Suppressor macrophage treated with lipopolysaccharide for 4 hours (primary cell): ENCODE measurements around the gene SGCD.

Experiments used
- DNase-seq: peaks from one replicate; pipeline ENCODE4 v3.0.0-alpha.2; 2020

The SGCD gene

DNA sequence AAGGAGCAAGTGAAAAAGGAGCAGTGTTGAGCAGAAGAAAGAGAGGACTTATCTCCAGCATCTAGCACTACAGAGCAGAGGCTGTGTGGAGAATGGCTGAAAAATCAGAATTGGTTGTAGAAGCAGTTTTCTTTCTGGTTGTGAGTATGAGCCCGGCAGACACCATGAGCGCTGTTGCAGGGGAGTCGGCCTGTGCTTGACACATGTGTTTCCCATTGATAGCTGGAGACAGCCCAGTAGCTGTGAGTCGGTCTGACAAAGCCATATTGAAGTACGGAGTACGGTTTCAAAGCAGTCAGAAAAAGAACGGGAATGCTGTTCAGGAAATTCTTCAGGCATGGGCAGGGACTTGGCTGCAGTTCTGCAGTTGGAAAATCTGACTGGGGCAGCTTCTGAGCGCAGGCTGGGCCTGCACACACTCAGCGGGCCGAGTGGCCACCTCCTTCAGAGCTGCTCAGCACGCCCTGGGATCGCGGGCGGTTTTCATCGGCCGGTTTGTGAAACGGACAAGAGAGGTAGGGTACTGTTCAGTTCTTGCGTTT lies at the start of gene SGCD:
TSS of gene SGCD (plus strand) at position 447 of the 542 bp plus-strand sequence.
- DNase-seq = no peak

DNA sequence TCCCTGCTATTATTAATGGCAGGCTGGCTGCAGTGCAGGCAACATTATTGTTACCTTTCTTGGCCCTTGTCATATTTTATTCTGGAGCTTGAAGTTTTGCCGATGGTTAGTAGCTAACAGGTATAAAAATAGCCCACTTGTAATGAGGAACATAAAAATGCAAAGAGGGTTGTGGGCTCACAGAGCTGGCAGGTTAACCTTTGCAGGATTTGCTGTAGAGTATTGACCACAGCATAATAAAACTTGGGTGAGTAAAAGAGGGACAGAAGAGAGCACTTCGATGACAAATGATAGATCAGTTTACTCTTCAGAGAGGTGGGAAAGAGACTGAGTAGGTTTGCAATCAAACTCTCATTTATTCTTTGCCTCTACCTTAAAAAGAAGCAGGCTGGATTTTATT lies 49.7 kb upstream of the SGCD start:
- no peak for DNase-seq

DNA sequence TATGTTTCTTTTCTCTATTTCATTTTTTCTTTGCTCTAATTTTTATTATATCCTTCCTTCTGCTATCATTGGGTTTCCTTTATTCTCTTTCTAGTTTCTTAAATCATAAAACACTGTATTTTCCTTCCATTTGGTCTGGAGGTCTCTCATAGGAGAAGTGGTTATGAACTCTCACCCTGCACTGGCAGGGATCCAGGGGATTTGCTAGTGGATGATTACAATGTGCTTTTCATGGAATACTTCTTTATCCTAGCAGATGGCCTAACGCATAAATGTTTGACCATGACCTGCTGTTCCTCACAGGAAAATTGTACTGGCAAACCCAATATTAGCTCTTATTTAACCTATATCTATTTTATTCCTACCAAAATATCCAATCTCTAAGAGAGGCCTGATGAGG lies 31.5 kb upstream of the SGCD start:
- DNase-seq = no peak

DNA sequence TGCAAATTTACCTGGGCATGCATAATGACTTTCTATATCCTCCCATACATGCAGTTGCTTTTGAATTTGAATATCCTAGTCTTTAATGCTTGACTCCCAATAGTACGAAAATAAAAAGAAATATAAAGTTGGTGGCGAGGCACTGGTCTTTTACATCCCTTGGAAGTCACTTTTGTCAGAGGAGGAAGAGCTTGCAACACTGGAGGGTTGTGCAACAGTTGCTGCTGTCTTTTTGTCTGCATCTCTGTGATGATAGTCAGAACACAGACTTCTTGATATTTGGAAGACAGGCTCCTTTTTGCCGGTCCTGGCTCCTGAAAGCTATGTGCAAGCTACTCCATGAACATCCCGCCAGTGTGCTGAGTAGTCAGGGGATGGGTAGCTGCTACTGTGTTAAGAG lies 16.8 kb upstream of the SGCD start:
- DNase-seq = no peak

GRCh38 chr5:156312897-156313694 lies 13.9 kb upstream of the SGCD start:
- DNase-seq = no peak

- no peak for DNase-seq
Measured at GRCh38 chr5:156314416-156314815, 12.5 kb upstream of the SGCD start.

GRCh38 chr5:156322666-156323065 lies 4.3 kb upstream of the SGCD start:
- no peak for DNase-seq

DNA sequence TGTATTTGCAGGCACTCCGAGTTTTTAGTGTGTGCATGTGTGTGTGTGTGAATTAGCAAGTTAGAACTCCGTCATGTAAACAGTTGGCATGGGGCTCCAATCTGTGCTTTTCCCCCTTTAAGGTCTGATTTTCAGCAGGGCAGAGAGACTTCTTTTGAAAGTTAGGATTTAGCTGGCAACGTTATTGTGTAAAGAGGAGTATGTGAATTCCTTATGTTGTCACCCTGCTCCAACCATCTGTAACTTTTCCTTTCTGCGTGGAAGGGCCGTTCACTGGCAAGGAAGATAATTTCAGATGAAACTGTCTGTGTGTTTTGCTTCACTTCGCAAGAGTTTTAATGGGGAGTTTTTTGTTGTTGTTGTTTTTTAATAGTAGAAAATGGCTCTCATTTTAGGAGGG lies 332 bp downstream of the SGCD start:
- DNase-seq = no peak

- no peak for DNase-seq
Measured at GRCh38 chr5:156328161-156328560, 1.2 kb downstream of the SGCD start.

- no peak for DNase-seq
Measured at GRCh38 chr5:156328766-156329165, 1.8 kb downstream of the SGCD start.

DNA sequence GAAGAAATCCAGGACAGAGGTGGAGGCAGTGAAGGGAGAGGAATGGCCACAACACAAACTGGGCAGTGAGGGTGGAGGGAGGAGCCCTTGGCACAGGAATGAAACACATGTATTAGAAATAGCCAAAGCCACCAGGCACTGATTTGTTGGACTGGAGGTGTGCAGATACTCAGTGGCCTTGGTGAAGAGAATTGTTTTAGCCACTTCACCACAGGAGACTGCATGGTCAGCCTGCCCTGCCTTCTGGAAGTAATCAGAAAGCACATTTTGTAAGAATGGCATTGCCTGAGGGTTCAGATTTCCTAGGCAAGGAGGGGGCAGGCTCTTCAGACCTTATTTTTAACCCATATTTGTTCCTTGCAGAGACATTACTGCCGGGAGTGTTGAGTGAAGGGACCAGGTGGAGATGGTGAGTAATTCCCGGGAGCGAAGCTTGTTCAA lies 2.2 kb downstream of the SGCD start:
- no peak for DNase-seq

- no peak for DNase-seq
Measured at GRCh38 chr5:156330141-156330870, 3.3 kb downstream of the SGCD start.

- no peak for DNase-seq
Measured at GRCh38 chr5:156331181-156331580, 4.2 kb downstream of the SGCD start.

DNA sequence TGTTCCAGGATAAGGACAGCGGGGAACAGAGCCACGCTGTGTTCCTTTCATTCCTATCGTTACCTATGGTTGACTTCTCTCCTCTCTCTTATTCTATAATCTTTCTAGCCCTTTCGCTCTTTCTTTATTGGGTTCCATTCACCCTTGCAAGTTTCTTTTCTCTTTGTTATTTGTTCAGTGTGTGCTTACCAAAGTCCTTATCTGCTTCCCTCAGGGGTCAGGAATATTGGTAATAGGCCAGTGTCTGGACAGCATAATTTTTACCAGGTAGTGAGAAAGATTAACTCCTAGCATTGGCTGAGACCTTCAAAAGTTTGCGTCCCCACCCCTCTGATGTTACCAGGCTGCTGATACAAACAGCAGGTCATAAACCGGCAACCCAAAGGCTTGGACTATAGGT lies 4.9 kb downstream of the SGCD start:
- no peak for DNase-seq

- no peak for DNase-seq
Measured at GRCh38 chr5:156332245-156332644, 5.3 kb downstream of the SGCD start.

DNA sequence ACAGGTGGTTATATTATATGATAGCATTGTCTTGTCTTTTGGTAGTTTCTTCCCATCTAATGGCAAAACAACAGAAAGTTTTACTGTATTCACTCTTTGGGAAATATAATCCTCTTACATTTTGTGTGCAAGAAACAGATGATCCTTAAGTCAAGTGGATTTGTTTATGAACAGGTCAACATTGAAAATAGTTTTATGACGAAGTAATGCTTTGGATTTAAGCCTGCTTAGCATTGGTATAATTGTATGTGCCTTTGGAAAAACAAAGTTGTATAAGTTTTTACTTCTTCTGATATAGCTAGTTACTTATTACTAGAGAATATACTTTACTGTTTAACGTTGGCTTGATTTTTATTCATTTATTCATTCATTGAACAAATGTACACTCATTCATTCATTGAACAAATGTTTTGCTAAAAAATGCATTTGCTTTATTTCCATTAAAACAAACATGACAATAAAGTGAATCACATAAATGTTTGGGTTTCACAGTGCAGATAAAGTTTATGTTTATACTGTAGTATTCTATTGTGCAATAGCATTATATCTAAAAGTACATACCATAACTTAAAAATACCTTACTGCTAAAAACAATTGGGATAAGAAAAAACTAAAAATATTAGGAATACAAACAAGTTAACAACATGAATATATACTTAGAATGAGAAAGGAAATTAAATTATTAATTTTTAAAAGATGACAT lies 12.3 kb downstream of the SGCD start:
- no peak for DNase-seq

GRCh38 chr5:156340893-156341292 lies 13.9 kb downstream of the SGCD start:
- DNase-seq = no peak

GRCh38 chr5:156350256-156350655 lies 23.3 kb downstream of the SGCD start:
- no peak for DNase-seq

DNA sequence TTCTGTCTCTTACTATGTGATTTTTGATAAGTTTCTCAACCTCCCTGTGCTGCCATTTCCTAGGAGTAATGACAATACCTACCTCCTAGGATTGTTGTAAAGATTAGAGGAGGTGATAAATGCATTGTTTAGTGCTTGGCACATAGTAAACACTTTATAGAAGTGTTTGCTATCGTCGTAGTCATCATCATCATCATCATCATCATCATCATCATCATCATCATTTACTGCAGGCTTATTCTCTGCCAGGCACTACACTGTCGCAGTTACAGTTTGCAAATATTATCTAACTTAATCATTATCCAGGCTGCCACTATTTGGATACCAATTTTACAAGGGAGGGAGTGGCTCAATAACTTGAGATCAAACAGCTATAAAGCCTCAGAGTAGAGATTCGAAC lies 24.5 kb downstream of the SGCD start:
- no peak for DNase-seq

DNA sequence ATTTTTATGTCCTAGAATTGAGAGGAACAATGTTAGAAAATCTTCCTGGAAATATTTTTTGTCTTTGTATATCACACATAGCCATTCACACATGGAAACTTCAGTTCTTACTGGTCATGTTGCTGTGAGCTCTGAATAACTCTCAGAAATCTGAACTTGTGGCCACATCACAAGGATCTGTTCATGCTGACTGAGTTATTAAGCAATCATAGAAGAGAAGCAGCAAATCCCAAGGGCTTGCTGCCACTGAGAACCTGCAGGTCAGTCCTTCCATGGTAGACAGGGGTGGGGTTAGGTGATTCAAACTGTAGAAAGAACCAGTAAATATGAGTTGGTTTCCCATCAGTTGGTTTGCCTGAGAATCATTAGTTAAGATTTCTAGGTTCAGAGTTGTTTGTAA lies 27.6 kb downstream of the SGCD start:
- DNase-seq = no peak

- DNase-seq = no peak
Measured at GRCh38 chr5:156356238-156356637, 29.3 kb downstream of the SGCD start.

DNA sequence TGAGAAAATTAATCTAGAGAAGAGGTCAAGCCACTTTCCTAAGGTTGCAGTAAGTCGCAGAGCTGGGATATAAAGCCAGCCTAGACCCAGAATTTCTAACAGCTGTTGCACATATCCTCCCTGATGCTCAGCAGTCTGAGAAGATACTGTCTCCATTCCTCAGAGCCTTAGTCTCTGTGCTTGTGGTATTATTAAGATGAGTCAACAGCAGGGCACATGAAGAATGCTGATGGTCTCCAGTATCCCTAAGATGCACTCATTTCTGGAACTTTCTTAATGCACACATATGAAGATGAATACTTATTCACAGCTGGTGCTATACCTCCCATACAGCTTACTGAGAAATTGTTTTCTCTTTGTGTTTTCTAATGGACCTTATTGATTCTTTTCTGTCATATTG lies 32.5 kb downstream of the SGCD start:
- no peak for DNase-seq

- DNase-seq = no peak
Measured at GRCh38 chr5:156361436-156362109, 34.6 kb downstream of the SGCD start.
